HCT116 (cell line): ENCODE results near the gene MYCBP. TPM values are rescaled to one million over a fixed set of nuclear protein-coding genes. Genes with fewer than 3 reads are reported as not detected.
A peak's percentile ranks its signal among the peaks of the same experiment; 100 is the strongest.

Source experiments
- ATAC-seq: fragments of 200-7000 bp; cut with Tn5 transposase; 2 replicates; pipeline ENCODE4 v1.9.1; 2020; ENCODE audit warnings: mild to moderate bottlenecking, moderate library complexity
- BruUV-seq: library from RNA; stranded (reverse); fragments of 400-500 nt; replicated peaks from 2 replicates; lab custom pipeline; 2021; lab: Mats Ljungman, UMichigan
- CTCF ChIA-PET: fragments of 300-600 bp; sonication (Branson Sonifier 250); formaldehyde crosslinking; loops from one replicate; lab custom pipeline; 2021; ENCODE audit warnings: antibody characterized with exemption; lab: Charles Lee
- POLR2A ChIA-PET: fragments of 300-600, 350-600 bp; sonication (Branson Sonifier 250); formaldehyde crosslinking; loops from one replicate; lab custom pipeline; 2021; ENCODE audit warnings: antibody characterized with exemption; lab: Charles Lee
- RAD21 ChIA-PET, 2 experiments: fragments of 300-600 bp; sonication (Branson Sonifier 250); formaldehyde crosslinking; loops; one replicate each; lab custom pipeline; 2023; ENCODE audit warnings: low total read pairs in 2 of 2; ENCODE audit not compliant: uncharacterized antibody in 2 of 2, unreplicated experiment in 2 of 2, low non-redundant PET in 1 of 2; lab: Charles Lee
- DNase-seq: peaks from one replicate; pipeline ENCODE4 v3.0.0-alpha.2; 2010; ENCODE audit warnings: low read depth, low spot score
- H2AFZ ChIP-seq: fragments of 200-600 bp; shearing (Covaris generic), sonication (generic); 2 replicates; pipeline ENCODE4 v1.6.1; 2017; ENCODE audit warnings: low read depth, mixed run types, mixed read lengths, antibody characterized with exemption, low read length; ENCODE audit not compliant: poor library complexity, severe bottlenecking
- H3K27ac ChIP-seq: 2 replicates; pipeline ENCODE4 v1.5.1; 2012; ENCODE audit warnings: low read depth, low read length
- H3K27me3 ChIP-seq: fragments of 200-600 bp; sonication (generic); 2 replicates; pipeline ENCODE4 v1.6.1; 2016; ENCODE audit warnings: mixed run types, low read length, mixed read lengths; ENCODE audit not compliant: insufficient read depth
- H3K36me3 ChIP-seq, 2 experiments: fragments of 200-500 bp in 1 of 2; fragments of 200-600 bp in 1 of 2; sonication (Bioruptor generic) in 1 of 2; sonication (generic) in 1 of 2; 2 replicates each; pipeline versions ENCODE4 v1.5.1 to v1.6.1; 2014 to 2016; ENCODE audit warnings: low read length in 2 of 2, inconsistent platforms in 1 of 2, mixed read lengths in 1 of 2, mixed run types in 1 of 2; ENCODE audit not compliant: insufficient read depth in 2 of 2, control insufficient read depth in 1 of 2
- H3K4me1 ChIP-seq, 2 experiments: fragments of 200-600 bp in 1 of 2; sonication (generic) in 1 of 2; 2 replicates each; pipeline versions ENCODE4 v1.5.1 to v1.6.1; 2012 to 2017; ENCODE audit warnings: low read length in 2 of 2, inconsistent platforms in 1 of 2, mild to moderate bottlenecking in 1 of 2, mixed read lengths in 1 of 2, mixed run types in 1 of 2, moderate library complexity in 1 of 2; ENCODE audit not compliant: insufficient read depth in 2 of 2, control insufficient read depth in 1 of 2
- H3K4me2 ChIP-seq: fragments of 200-600 bp; sonication (generic); 2 replicates; pipeline ENCODE4 v1.6.1; 2017; ENCODE audit warnings: mixed run types, low read length, mixed read lengths
- H3K4me3 ChIP-seq, 2 experiments: fragments of 200-600 bp in 1 of 2; sonication (generic) in 1 of 2; replicated peaks in 1 of 2; 2 replicates each; pipeline ENCODE4 v1.5.1; 2011 to 2016; ENCODE audit warnings: low read length in 2 of 2, control low read depth in 1 of 2, low read depth in 1 of 2, mild to moderate bottlenecking in 1 of 2, mixed read lengths in 1 of 2, mixed run types in 1 of 2
- H3K79me2 ChIP-seq: fragments of 200-600 bp; sonication (generic); 2 replicates; pipeline ENCODE4 v1.6.1; 2017; ENCODE audit warnings: mild to moderate bottlenecking, mixed run types, low read length, moderate library complexity, mixed read lengths; ENCODE audit not compliant: insufficient read depth
- H3K9ac ChIP-seq: fragments of 200-600 bp; sonication (generic); 2 replicates; pipeline ENCODE4 v1.6.1; 2016; ENCODE audit warnings: low read length, mixed read lengths
- H3K9me2 ChIP-seq: fragments of 200-600 bp; sonication (generic), shearing (Covaris generic); 2 replicates; pipeline ENCODE4 v1.6.1; 2017; ENCODE audit warnings: mixed run types, mild to moderate bottlenecking, moderate library complexity; ENCODE audit not compliant: insufficient read depth
- H3K9me3 ChIP-seq, 2 experiments: fragments of 200-500 bp in 1 of 2; fragments of 200-600 bp in 1 of 2; sonication (Bioruptor generic) in 1 of 2; sonication (generic) in 1 of 2; 2 replicates each; pipeline ENCODE4 v1.6.1; 2014 to 2017; ENCODE audit warnings: low read length in 2 of 2, mixed read lengths in 2 of 2, inconsistent platforms in 1 of 2, low read depth in 1 of 2, mild to moderate bottlenecking in 1 of 2, mixed run types in 1 of 2, moderate library complexity in 1 of 2; ENCODE audit not compliant: control insufficient read depth in 1 of 2, insufficient read depth in 1 of 2
- H4K20me1 ChIP-seq: fragments of 200-600 bp; sonication (generic), shearing (Covaris generic); 2 replicates; pipeline ENCODE4 v1.6.1; 2017; ENCODE audit warnings: mixed run types, mild to moderate bottlenecking, moderate library complexity; ENCODE audit not compliant: insufficient read depth
- ELF1 ChIP-seq: IDR thresholded peaks from 2 replicates; pipeline ENCODE4 v1.6.1; 2012; ENCODE audit warnings: low read depth, borderline replicate concordance
- EZH2phosphoT487 ChIP-seq: fragments of 200-600 bp; IDR thresholded peaks from 2 replicates; pipeline ENCODE4 v1.6.1; 2018; ENCODE audit warnings: antibody characterized with exemption, borderline replicate concordance
- FOSL1 ChIP-seq: IDR thresholded peaks from 2 replicates; pipeline ENCODE4 v1.6.1; 2012; ENCODE audit warnings: low read depth
- POLR2AphosphoS5 ChIP-seq: IDR thresholded peaks from 2 replicates; pipeline ENCODE4 v1.6.1; 2011; ENCODE audit warnings: mild to moderate bottlenecking, low read depth, low read length, moderate library complexity
- RAD21 ChIP-seq: IDR thresholded peaks from 2 replicates; pipeline ENCODE4 v1.6.1; 2012; ENCODE audit warnings: low read depth, mild to moderate bottlenecking
- SRF ChIP-seq: IDR thresholded peaks from 2 replicates; pipeline ENCODE4 v1.6.1; 2012; ENCODE audit warnings: low read depth
- ZNF274 ChIP-seq: fragments of 200-500 bp; sonication (Bioruptor generic); IDR thresholded peaks from 2 replicates; pipeline ENCODE4 v1.6.1; 2014; ENCODE audit warnings: mild to moderate bottlenecking, low read depth, low read length, inconsistent platforms
- intact Hi-C: fragments of 100-400 bp; cut with micrococcal nuclease; formaldehyde crosslinking; loops from 2 replicates; pipeline ENCODE4 v1.10.0; 2022
- total RNA-seq: library from RNA; stranded (reverse); gene quantifications from one replicate; pipeline ENCODE4 v1.2.1, GENCODE V29; 2021; ENCODE audit not compliant: unreplicated experiment
- TF ChIP-seq, protein P1 (sequence below): IDR thresholded peaks from 2 replicates; pipeline ENCODE4 v1.6.1; 2012
- TF ChIP-seq, protein P2 (sequence below): IDR thresholded peaks from 2 replicates; pipeline ENCODE4 v1.6.1; 2012

Gene MYCBP
- total RNA-seq, 1 experiment from 2014 or later, result 40.2 TPM

DNA sequence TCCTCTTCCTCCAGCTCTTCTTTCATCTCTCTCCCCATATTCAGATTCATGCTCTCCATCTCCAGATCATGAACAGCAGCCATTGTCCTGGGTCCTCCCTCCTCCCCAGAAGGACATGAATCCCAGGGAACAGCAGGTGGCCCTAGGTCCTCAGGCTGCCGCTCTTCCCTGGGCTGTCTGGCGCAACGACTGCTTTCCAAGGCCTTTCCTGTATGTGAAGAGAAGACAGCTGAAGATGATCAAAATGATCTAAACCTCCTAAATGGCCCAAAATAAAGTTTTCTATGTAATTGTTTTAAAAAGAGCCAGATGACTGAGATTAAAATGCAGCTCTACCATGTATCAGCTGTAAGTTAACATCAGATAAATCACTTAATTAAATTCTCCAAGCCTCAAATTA lies 46.0 kb upstream of the MYCBP start:
- Histone ChIP-seq H3K4me3 (no peak overlapping the region), H3K27ac (no peak overlapping the region), H3K9me3 (no peaks in the 10 kb centered on the region), H3K9me2 (no peaks in the 10 kb centered on the region), H3K36me3 (no peaks in the 10 kb centered on the region), H3K9ac (no peak overlapping the region), H2AFZ (no peak overlapping the region), H4K20me1 (no peaks in the 10 kb centered on the region), H3K4me1 (no peaks in the 10 kb centered on the region), H3K79me2 (no peaks in the 10 kb centered on the region), H3K27me3 (no peaks in the 10 kb centered on the region), H3K4me2 (no peak overlapping the region)
- ChIA-PET CTCF (no interaction called here), RAD21 (no interaction called here), POLR2A (no interaction called here)
- DNase-seq, result no peak
- BruUV-seq, result no TSS peak
- TF ChIP-seq RAD21, result peak; percentile 39; the same call in 1 of the 2 replicates
- no peak for TF ChIP-seq POLR2AphosphoS5
- intact Hi-C loops, result no loop called here
- ATAC-seq, result no peak

DNA sequence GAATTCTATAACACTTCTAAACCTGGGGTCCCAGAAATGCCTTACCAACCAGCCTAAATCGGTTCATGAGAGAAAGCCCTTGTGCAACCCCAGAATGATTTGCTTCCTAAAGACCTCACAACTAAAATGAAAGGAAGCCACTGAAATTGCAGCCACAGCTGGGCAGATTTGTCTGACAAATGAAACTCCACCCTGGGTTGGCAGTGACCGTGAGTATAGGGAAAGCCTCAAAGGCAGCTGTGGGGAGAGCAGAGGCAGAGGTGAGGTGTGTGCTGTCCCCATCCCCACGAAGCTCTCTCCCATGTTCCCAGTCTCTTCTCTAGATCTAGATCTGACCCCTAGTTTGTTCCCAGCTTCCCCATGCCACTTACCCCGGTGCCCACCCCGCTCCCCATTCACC lies 45.4 kb upstream of the MYCBP start:
- no peak overlapping the region for H2AFZ ChIP-seq
- ChIA-PET RAD21 (no interaction called here), POLR2A (no interaction called here), CTCF (no interaction called here)
- H3K4me3 ChIP-seq, result no peak overlapping the region
- intact Hi-C loops, result no loop called here
- H3K4me1 ChIP-seq, result no peaks in the 10 kb centered on the region
- TF ChIP-seq RAD21 (no peak), EZH2phosphoT487 (no peak), SRF (no peak), ZNF274 (no peak), FOSL1 (no peak), ELF1 (no peak)
- TF ChIP-seq, protein P1, sequence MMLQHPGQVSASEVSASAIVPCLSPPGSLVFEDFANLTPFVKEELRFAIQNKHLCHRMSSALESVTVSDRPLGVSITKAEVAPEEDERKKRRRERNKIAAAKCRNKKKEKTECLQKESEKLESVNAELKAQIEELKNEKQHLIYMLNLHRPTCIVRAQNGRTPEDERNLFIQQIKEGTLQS, result no peak
- TF ChIP-seq, protein P2, sequence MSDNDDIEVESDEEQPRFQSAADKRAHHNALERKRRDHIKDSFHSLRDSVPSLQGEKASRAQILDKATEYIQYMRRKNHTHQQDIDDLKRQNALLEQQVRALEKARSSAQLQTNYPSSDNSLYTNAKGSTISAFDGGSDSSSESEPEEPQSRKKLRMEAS, result no peak
- H3K9ac ChIP-seq, result no peak overlapping the region
- H3K79me2 ChIP-seq, result no peaks in the 10 kb centered on the region
- DNase-seq (no peak), ATAC-seq (no peak)
- no peak overlapping the region for H3K27ac ChIP-seq
- H3K9me3 ChIP-seq, result no peaks in the 10 kb centered on the region
- no peaks in the 10 kb centered on the region for H3K27me3 ChIP-seq
- no peaks in the 10 kb centered on the region for H3K36me3 ChIP-seq
- H3K4me2 ChIP-seq, result no peak overlapping the region
- H4K20me1 ChIP-seq, result no peaks in the 10 kb centered on the region
- H3K9me2 ChIP-seq, result no peaks in the 10 kb centered on the region
- BruUV-seq, result no TSS peak
